ENCODE measurements around the gene NIPAL3.

Gene NIPAL3

DNA sequence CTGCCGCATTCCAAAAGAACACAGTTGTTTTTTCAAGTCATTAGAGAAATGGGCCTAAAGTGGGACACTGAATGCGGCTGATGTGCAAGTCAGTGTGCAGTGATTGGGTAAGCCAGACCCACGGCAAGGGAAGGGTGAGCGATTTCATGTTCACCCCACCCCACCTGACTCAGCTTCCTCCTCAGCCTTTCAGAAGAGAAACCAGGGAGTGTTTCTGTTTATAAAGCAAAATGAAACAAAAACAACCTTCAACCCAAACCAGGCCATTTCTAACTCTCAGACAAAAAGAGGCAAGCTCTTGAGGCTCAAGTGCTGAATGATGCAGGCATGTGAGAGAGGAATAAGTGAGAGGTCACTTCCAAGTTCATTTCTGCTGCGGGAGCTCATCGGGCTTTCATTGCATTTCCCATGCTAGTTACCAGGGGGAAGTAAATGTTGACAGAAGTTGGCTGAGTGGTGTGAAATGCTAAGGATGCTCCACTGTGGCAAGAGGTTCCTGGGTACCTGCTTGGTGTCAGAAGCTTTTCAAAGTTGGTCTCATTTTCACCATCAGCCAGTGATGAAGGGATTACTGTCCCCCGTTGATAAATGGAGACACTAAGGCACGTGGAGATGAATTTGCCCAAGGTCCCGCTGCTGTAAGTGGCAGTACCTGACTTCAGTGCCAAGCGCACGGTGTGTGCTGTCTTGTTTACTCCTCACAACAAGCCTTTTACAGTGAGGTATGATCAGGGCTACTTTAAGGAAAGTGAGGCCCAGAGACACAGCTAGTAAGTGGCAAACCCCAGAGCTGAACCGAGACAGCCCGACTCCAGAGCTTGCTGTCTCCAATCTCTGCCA, 31.1 kb upstream of the NIPAL3 start:
- no peak overlapping the region for H2AK5ac ChIP-seq (ENCODE audit: low read depth, low read length)
- WGBS, 2 donors (ENCODE audit: extremely low coverage in 2 of 2, insufficient read length in 2 of 2, insufficient replicate concordance in 1 of 2), result no CpG with 5 or more reads among the region's 13 CpGs
- no peaks in the 10 kb centered on the region for H3K9me3 ChIP-seq (replicated peaks in 1 of 2; ENCODE audit: control insufficient read depth in 2 of 2, insufficient read depth in 1 of 2, low read depth in 1 of 2, low read length in 2 of 2)
- H2AFZ ChIP-seq (ENCODE audit: low read length), result no peak overlapping the region
- H2BK15ac ChIP-seq (ENCODE audit: low read length), result no peak overlapping the region
- H3K27me3 ChIP-seq (ENCODE audit: control insufficient read depth in 3 of 3, insufficient read depth in 3 of 3, low read depth in 1 of 3, low read length in 3 of 3), result no peaks in the 10 kb centered on the region
- no peak overlapping the region for H3K9ac ChIP-seq (ENCODE audit: low read depth, low read length, poor library complexity)
- H3K18ac ChIP-seq (ENCODE audit: low read length), result peak overlapping the region; percentile 25
- no peak overlapping the region for H3K4me2 ChIP-seq (ENCODE audit: insufficient read depth, low read length, poor library complexity, severe bottlenecking)
- no peak for DNase-seq (ENCODE audit: low spot score)
- no peak overlapping the region for H3K23ac ChIP-seq (ENCODE audit: low read depth, low read length, poor library complexity)
- H3K4me3 ChIP-seq (ENCODE audit: low read length in 2 of 2), result no peak overlapping the region
- no peaks in the 10 kb centered on the region for H3K36me3 ChIP-seq (replicated peaks in 1 of 2; ENCODE audit: control insufficient read depth in 2 of 2, insufficient read depth in 2 of 2, low read length in 2 of 2)
- no peak overlapping the region for H2BK12ac ChIP-seq (ENCODE audit: low read length)
- H4K91ac ChIP-seq (ENCODE audit: low read depth, low read length, poor library complexity), result no peak overlapping the region
- no peaks in the 10 kb centered on the region for H3K79me1 ChIP-seq (ENCODE audit: low read depth, low read length)
- peaks cover 0 to 2% of the 10 kb centered on the region in 2 donors for H3K4me1 ChIP-seq (ENCODE audit: control insufficient read depth in 2 of 2, insufficient read depth in 1 of 2, low read depth in 1 of 2, low read length in 2 of 2)
- no peak overlapping the region for H3K27ac ChIP-seq (replicated peaks; ENCODE audit: low read length)
- H3K4ac ChIP-seq (ENCODE audit: low read length), result no peak overlapping the region
- H2BK5ac ChIP-seq (ENCODE audit: low read length), result no peak overlapping the region
- H4K8ac ChIP-seq (ENCODE audit: low read depth, low read length), result no peak overlapping the region
- no peak overlapping the region for H3K14ac ChIP-seq (ENCODE audit: low read length)
- no peak overlapping the region for H2BK120ac ChIP-seq (ENCODE audit: low read depth, low read length)

DNA sequence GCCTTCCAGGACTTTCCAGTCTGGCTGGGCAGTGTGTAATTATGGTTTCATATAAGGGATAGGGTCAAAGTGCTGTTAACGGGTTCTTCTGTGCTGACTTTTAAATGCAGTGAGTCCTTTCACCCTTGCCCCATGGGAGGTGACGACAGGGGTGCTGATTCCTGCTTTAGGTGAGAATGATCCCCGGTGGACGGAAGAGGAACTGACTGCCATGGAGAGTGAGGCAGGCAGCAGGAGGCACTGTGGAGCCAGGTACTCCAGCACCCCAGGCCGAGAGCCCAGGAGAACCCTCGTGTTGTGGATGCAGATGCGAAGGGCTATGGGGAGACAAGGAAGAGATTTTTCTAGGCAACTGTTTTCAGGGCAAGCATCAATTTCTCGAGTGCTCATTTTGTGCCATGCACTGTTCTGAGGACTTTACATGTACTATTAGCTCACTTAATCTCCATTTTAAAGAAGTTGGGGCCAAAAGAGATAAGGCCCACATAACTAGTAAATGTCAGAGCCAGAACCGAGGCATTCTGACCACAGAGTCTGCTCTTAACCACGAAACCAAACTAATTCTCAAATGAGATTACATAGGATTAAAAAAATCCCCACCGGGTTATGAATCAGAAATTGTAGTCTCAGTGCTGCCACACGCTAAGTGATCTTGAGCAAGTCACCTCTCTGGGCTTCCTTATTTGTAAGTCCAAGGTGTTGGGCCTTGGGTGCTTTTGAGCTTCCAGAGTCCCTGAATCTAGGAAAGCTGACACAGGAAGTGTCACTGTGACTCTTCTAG, 30.3 kb upstream of the NIPAL3 start:
- Histone ChIP-seq H2BK5ac (ENCODE audit: low read length) (no peak overlapping the region), H3K9me3 (replicated peaks in 1 of 2; ENCODE audit: control insufficient read depth in 2 of 2, insufficient read depth in 1 of 2, low read depth in 1 of 2, low read length in 2 of 2) (no peaks in the 10 kb centered on the region), H2BK120ac (ENCODE audit: low read depth, low read length) (no peak overlapping the region), H3K14ac (ENCODE audit: low read length) (no peak overlapping the region), H3K4me1 (ENCODE audit: control insufficient read depth in 2 of 2, insufficient read depth in 1 of 2, low read depth in 1 of 2, low read length in 2 of 2) (peaks cover 0 to 2% of the 10 kb centered on the region in 2 donors), H4K91ac (ENCODE audit: low read depth, low read length, poor library complexity) (no peak overlapping the region), H3K27ac (replicated peaks; ENCODE audit: low read length) (no peak overlapping the region), H3K9ac (ENCODE audit: low read depth, low read length, poor library complexity) (no peak overlapping the region), H3K18ac (ENCODE audit: low read length) (no peak overlapping the region), H3K4me3 (ENCODE audit: low read length in 2 of 2) (no peak overlapping the region), H3K79me1 (ENCODE audit: low read depth, low read length) (no peaks in the 10 kb centered on the region), H3K36me3 (replicated peaks in 1 of 2; ENCODE audit: control insufficient read depth in 2 of 2, insufficient read depth in 2 of 2, low read length in 2 of 2) (no peaks in the 10 kb centered on the region), H2BK12ac (ENCODE audit: low read length) (no peak overlapping the region), H3K4me2 (ENCODE audit: insufficient read depth, low read length, poor library complexity, severe bottlenecking) (no peak overlapping the region), H2AFZ (ENCODE audit: low read length) (no peak overlapping the region), H3K27me3 (ENCODE audit: control insufficient read depth in 3 of 3, insufficient read depth in 3 of 3, low read depth in 1 of 3, low read length in 3 of 3) (no peaks in the 10 kb centered on the region), H2AK5ac (ENCODE audit: low read depth, low read length) (no peak overlapping the region), H4K8ac (ENCODE audit: low read depth, low read length) (no peak overlapping the region), H3K23ac (ENCODE audit: low read depth, low read length, poor library complexity) (no peak overlapping the region), H3K4ac (ENCODE audit: low read length) (no peak overlapping the region), H2BK15ac (ENCODE audit: low read length) (no peak overlapping the region)
- no peak for DNase-seq (ENCODE audit: low spot score)
- WGBS, 2 donors (ENCODE audit: extremely low coverage in 2 of 2, insufficient read length in 2 of 2, insufficient replicate concordance in 1 of 2), result no CpG with 5 or more reads among the region's 12 CpGs

- no peak overlapping the region for H3K23ac ChIP-seq (ENCODE audit: low read depth, low read length, poor library complexity)
- H2BK120ac ChIP-seq (ENCODE audit: low read depth, low read length), result no peak overlapping the region
- DNase-seq (ENCODE audit: low spot score), result no peak
- H3K4me2 ChIP-seq (ENCODE audit: insufficient read depth, low read length, poor library complexity, severe bottlenecking), result no peak overlapping the region
- H3K27ac ChIP-seq (replicated peaks; ENCODE audit: low read length), result no peak overlapping the region
- H3K4me1 ChIP-seq (ENCODE audit: control insufficient read depth in 2 of 2, insufficient read depth in 1 of 2, low read depth in 1 of 2, low read length in 2 of 2), result peaks cover 0 to 2% of the 10 kb centered on the region in 2 donors
- no peak overlapping the region for H2BK12ac ChIP-seq (ENCODE audit: low read length)
- no peak overlapping the region for H3K18ac ChIP-seq (ENCODE audit: low read length)
- H3K27me3 ChIP-seq (ENCODE audit: control insufficient read depth in 3 of 3, insufficient read depth in 3 of 3, low read depth in 1 of 3, low read length in 3 of 3), result no peaks in the 10 kb centered on the region
- H3K9ac ChIP-seq (ENCODE audit: low read depth, low read length, poor library complexity), result no peak overlapping the region
- no peak overlapping the region for H2AFZ ChIP-seq (ENCODE audit: low read length)
- H4K91ac ChIP-seq (ENCODE audit: low read depth, low read length, poor library complexity), result no peak overlapping the region
- H2AK5ac ChIP-seq (ENCODE audit: low read depth, low read length), result no peak overlapping the region
- H3K14ac ChIP-seq (ENCODE audit: low read length), result no peak overlapping the region
- H3K36me3 ChIP-seq (replicated peaks in 1 of 2; ENCODE audit: control insufficient read depth in 2 of 2, insufficient read depth in 2 of 2, low read length in 2 of 2), result no peaks in the 10 kb centered on the region
- H3K4ac ChIP-seq (ENCODE audit: low read length), result no peak overlapping the region
- no CpG with 5 or more reads among the region's 9 CpGs for WGBS, 2 donors (ENCODE audit: extremely low coverage in 2 of 2, insufficient read length in 2 of 2, insufficient replicate concordance in 1 of 2)
- H2BK5ac ChIP-seq (ENCODE audit: low read length), result no peak overlapping the region
- no peaks in the 10 kb centered on the region for H3K9me3 ChIP-seq (replicated peaks in 1 of 2; ENCODE audit: control insufficient read depth in 2 of 2, insufficient read depth in 1 of 2, low read depth in 1 of 2, low read length in 2 of 2)
- H4K8ac ChIP-seq (ENCODE audit: low read depth, low read length), result no peak overlapping the region
- H3K79me1 ChIP-seq (ENCODE audit: low read depth, low read length), result no peaks in the 10 kb centered on the region
- no peak overlapping the region for H2BK15ac ChIP-seq (ENCODE audit: low read length)
- no peak overlapping the region for H3K4me3 ChIP-seq (ENCODE audit: low read length in 2 of 2)
These were observed 29.4 kb upstream of the NIPAL3 start for GRCh38 chr1:24386241-24386640.

GRCh38 chr1:24386931-24387330, 28.7 kb upstream of the NIPAL3 start:
- H3K36me3 ChIP-seq (replicated peaks in 1 of 2; ENCODE audit: control insufficient read depth in 2 of 2, insufficient read depth in 2 of 2, low read length in 2 of 2), result no peaks in the 10 kb centered on the region
- H3K4me1 ChIP-seq (ENCODE audit: control insufficient read depth in 2 of 2, insufficient read depth in 1 of 2, low read depth in 1 of 2, low read length in 2 of 2), result peaks cover 0 to 2% of the 10 kb centered on the region in 2 donors
- H4K91ac ChIP-seq (ENCODE audit: low read depth, low read length, poor library complexity), result no peak overlapping the region
- no peak overlapping the region for H2BK12ac ChIP-seq (ENCODE audit: low read length)
- no peaks in the 10 kb centered on the region for H3K79me1 ChIP-seq (ENCODE audit: low read depth, low read length)
- H2AFZ ChIP-seq (ENCODE audit: low read length), result no peak overlapping the region
- H2BK120ac ChIP-seq (ENCODE audit: low read depth, low read length), result no peak overlapping the region
- no peaks in the 10 kb centered on the region for H3K27me3 ChIP-seq (ENCODE audit: control insufficient read depth in 3 of 3, insufficient read depth in 3 of 3, low read depth in 1 of 3, low read length in 3 of 3)
- no peak for DNase-seq (ENCODE audit: low spot score)
- H3K4me3 ChIP-seq (ENCODE audit: low read length in 2 of 2), result no peak overlapping the region
- no peak overlapping the region for H3K18ac ChIP-seq (ENCODE audit: low read length)
- H2BK5ac ChIP-seq (ENCODE audit: low read length), result no peak overlapping the region
- no CpG with 5 or more reads among the region's 11 CpGs for WGBS, 2 donors (ENCODE audit: extremely low coverage in 2 of 2, insufficient read length in 2 of 2, insufficient replicate concordance in 1 of 2)
- H3K4me2 ChIP-seq (ENCODE audit: insufficient read depth, low read length, poor library complexity, severe bottlenecking), result no peak overlapping the region
- H3K9me3 ChIP-seq (replicated peaks in 1 of 2; ENCODE audit: control insufficient read depth in 2 of 2, insufficient read depth in 1 of 2, low read depth in 1 of 2, low read length in 2 of 2), result no peaks in the 10 kb centered on the region
- no peak overlapping the region for H2AK5ac ChIP-seq (ENCODE audit: low read depth, low read length)
- H2BK15ac ChIP-seq (ENCODE audit: low read length), result no peak overlapping the region
- H3K14ac ChIP-seq (ENCODE audit: low read length), result no peak overlapping the region
- no peak overlapping the region for H3K9ac ChIP-seq (ENCODE audit: low read depth, low read length, poor library complexity)
- H3K23ac ChIP-seq (ENCODE audit: low read depth, low read length, poor library complexity), result no peak overlapping the region
- no peak overlapping the region for H4K8ac ChIP-seq (ENCODE audit: low read depth, low read length)
- no peak overlapping the region for H3K4ac ChIP-seq (ENCODE audit: low read length)
- H3K27ac ChIP-seq (replicated peaks; ENCODE audit: low read length), result no peak overlapping the region
